Spleen (tissue), 11 donors: ENCODE results near the gene SYNPR. TPM values are rescaled to one million over a fixed set of nuclear protein-coding genes. Genes with fewer than 3 reads are reported as not detected.

Source experiments
- DNase-seq: peaks from one replicate; pipeline ENCODE4 v3.0.0-alpha.2; 2020
- H3K27ac ChIP-seq, 8 donors: fragments of 200-600 bp; sonication (generic) in 7 of 8; 1 replicate in 4 of 8; 2 replicates in 4 of 8; pipeline versions ENCODE4 v1.5.0 to v1.8.0; 2016 to 2021; ENCODE audit warnings: inconsistent platforms in 4 of 8, mild to moderate bottlenecking in 4 of 8, moderate library complexity in 1 of 8
- H3K27me3 ChIP-seq, 7 donors: fragments of 200-600 bp; sonication (generic) in 6 of 7; replicated peaks in 1 of 7; 1 replicate in 4 of 7; 2 replicates in 3 of 7; pipeline versions ENCODE4 v1.5.0 to v1.8.0; 2016 to 2021; ENCODE audit warnings: inconsistent platforms in 3 of 7, mild to moderate bottlenecking in 1 of 7
- H3K36me3 ChIP-seq, 6 donors: fragments of 200-600 bp; sonication (generic) in 5 of 6; 1 replicate in 4 of 6; 2 replicates in 2 of 6; pipeline versions ENCODE4 v1.5.0 to v1.8.0; 2016 to 2021; ENCODE audit warnings: inconsistent platforms in 2 of 6
- H3K4me1 ChIP-seq, 6 donors: fragments of 200-600 bp; sonication (generic) in 5 of 6; 1 replicate in 3 of 6; 2 replicates in 3 of 6; pipeline versions ENCODE4 v1.5.0 to v1.8.0; 2016 to 2021; ENCODE audit warnings: inconsistent platforms in 3 of 6
- H3K4me3 ChIP-seq, 8 donors: fragments of 200-600 bp; sonication (generic) in 7 of 8; 1 replicate in 4 of 8; 2 replicates in 4 of 8; pipeline versions ENCODE4 v1.5.0 to v1.8.0; 2016 to 2021; ENCODE audit warnings: inconsistent platforms in 4 of 8, mild to moderate bottlenecking in 4 of 8, moderate library complexity in 2 of 8
- H3K9me3 ChIP-seq, 8 donors: fragments of 200-600 bp; sonication (generic) in 7 of 8; 1 replicate in 4 of 8; 2 replicates in 4 of 8; pipeline versions ENCODE4 v1.5.0 to v1.8.0; 2016 to 2021; ENCODE audit warnings: inconsistent platforms in 4 of 8
- CTCF ChIP-seq, 11 experiments: fragments of 200-600 bp in 7 of 11; fragments of 450-650 bp in 4 of 11; sonication (generic) in 4 of 11; IDR thresholded peaks in 8 of 11; conservative IDR thresholded peaks in 3 of 11; 1 replicate in 7 of 11; 2 replicates in 4 of 11; pipeline versions ENCODE4 v1.4.0 to v1.8.0; 2016 to 2021; ENCODE audit warnings: antibody characterized with exemption in 11 of 11, inconsistent platforms in 4 of 11, mild to moderate bottlenecking in 1 of 11
- POLR2A ChIP-seq, 3 donors: fragments of 450-650 bp; IDR thresholded peaks; one replicate each; pipeline ENCODE4 v1.5.1; 2017; ENCODE audit warnings: antibody characterized with exemption in 3 of 3, mild to moderate bottlenecking in 1 of 3
- POLR2AphosphoS5 ChIP-seq, 3 donors: sonication (generic); formaldehyde crosslinking; IDR thresholded peaks; one replicate each; pipeline ENCODE4 v1.5.1; 2017; ENCODE audit warnings: antibody characterized with exemption in 3 of 3
- WGBS, 5 donors: extraction: QIAGEN DNeasy Blood & Tissue Kit in 3 of 5; methylation state at CpG; one replicate each; pipeline versions ENCODE4 v1.1.5 to v1.1.7; 2013 to 2018; 5-methylcytosine and 5-hydroxymethylcytosine counted together
- intact Hi-C: fragments of 100-400 bp; cut with DNase I; formaldehyde crosslinking; loops from one replicate; pipeline ENCODE4 v1.15.0; 2023; ENCODE audit warnings: low total_unique reads
- polyA plus RNA-seq, 3 donors: library from polyadenylated mRNA; stranded (reverse); fragments of 200-250 nt; gene quantifications; one replicate each; pipeline ENCODE4 v1.2.1, GENCODE V29; 2013
- total RNA-seq, 7 donors: library from RNA; depleted of rRNA in 3 of 7; stranded (reverse); fragments of >200 nt in 3 of 7; fragmentation: NEBNext Ultra II Directional in 4 of 7; extraction: Animal tissue kit (Norgen Biotek cat#: 25700) in 4 of 7; gene quantifications; one replicate each; pipeline versions ENCODE4 v1.1.0 to v1.2.1, GENCODE V29; 2016 to 2021
- donor health status: healthy with polysubstance abuse.
- donor health status: DM: no; HTN: no; CAD: no; lungs with moderate emphysema.
- donor health status: DM: no; HTN: no; CAD: no.
- donor health status: Bipolar disorder and iron deficiency.
- donor health status: healthy.
- donor health status: DM: no; HTN: no; CAD: no.
- donor health status: DM: yes; HTN: yes; CAD: no.

The SYNPR gene
- total and polyA plus RNA-seq, 10 donors = not detected

DNA sequence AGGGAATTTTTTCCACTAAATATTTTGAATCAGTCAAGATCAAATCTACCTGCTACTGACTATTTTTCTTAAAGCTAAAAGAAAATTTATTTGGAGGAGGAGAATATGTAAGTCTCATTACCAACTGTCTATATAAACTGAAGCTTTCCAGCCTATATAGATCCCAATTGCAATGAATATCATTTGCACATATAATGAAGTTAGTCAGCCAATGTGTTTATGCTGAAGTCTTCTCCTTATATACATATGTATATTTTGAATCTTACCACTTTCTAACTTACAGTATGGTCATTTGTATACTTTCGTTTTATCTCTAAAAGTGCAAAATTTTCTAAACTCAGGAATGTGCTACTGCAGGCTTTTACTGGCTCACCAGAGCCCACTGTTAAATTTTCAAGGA, 136.5 kb downstream of the SYNPR start:
- Histone ChIP-seq H3K9me3 (no peaks in the 10 kb centered on the region), H3K4me1 (no peaks in the 10 kb centered on the region), H3K36me3 (no peaks in the 10 kb centered on the region), H3K27ac (no peak overlapping the region), H3K27me3 (no peaks in the 10 kb centered on the region), H3K4me3 (no peak overlapping the region)
- TF ChIP-seq POLR2A (IDR thresholded peaks at IDR 0.05) (no peak), CTCF (IDR thresholded peaks at IDR 0.05 in 8 of 11, conservative IDR thresholded peaks at IDR 0.05 in 3 of 11) (no peak), POLR2AphosphoS5 (IDR thresholded peaks at IDR 0.05) (no peak)
- WGBS, 5 donors = 54 to 78% (median 63%) methylated on average over 1 of the region's 1 CpG
- DNase-seq = no peak
- intact Hi-C loops = no loop called here

GRCh38 chr3:63429905-63430304, 151.8 kb downstream of the SYNPR start:
- DNase-seq = no peak
- H3K4me3 ChIP-seq = no peak overlapping the region
- H3K4me1 ChIP-seq = no peaks in the 10 kb centered on the region
- no peaks in the 10 kb centered on the region for H3K9me3 ChIP-seq
- 57 to 71% (median 69%) methylated on average over 2 of the region's 2 CpGs for WGBS, 5 donors
- intact Hi-C loops = no loop called here
- TF ChIP-seq POLR2AphosphoS5 (IDR thresholded peaks at IDR 0.05) (no peak), POLR2A (IDR thresholded peaks at IDR 0.05) (no peak), CTCF (IDR thresholded peaks at IDR 0.05 in 8 of 11, conservative IDR thresholded peaks at IDR 0.05 in 3 of 11) (no peak)
- no peak overlapping the region for H3K27ac ChIP-seq
- H3K36me3 ChIP-seq = no peaks in the 10 kb centered on the region
- no peaks in the 10 kb centered on the region for H3K27me3 ChIP-seq

- no peaks in the 10 kb centered on the region for H3K9me3 ChIP-seq
- no peak overlapping the region for H3K4me3 ChIP-seq
- TF ChIP-seq CTCF (IDR thresholded peaks at IDR 0.05 in 8 of 11, conservative IDR thresholded peaks at IDR 0.05 in 3 of 11) = no peak
- TF ChIP-seq POLR2A (IDR thresholded peaks at IDR 0.05) = no peak
- TF ChIP-seq POLR2AphosphoS5 (IDR thresholded peaks at IDR 0.05) = no peak
- no peak overlapping the region for H3K27ac ChIP-seq
- no peaks in the 10 kb centered on the region for H3K27me3 ChIP-seq
- H3K4me1 ChIP-seq = no peaks in the 10 kb centered on the region
- H3K36me3 ChIP-seq = no peaks in the 10 kb centered on the region
- intact Hi-C loops = no loop called here
- DNase-seq = no peak
Observed at GRCh38 chr3:63430875-63431274, 152.8 kb downstream of the SYNPR start.

- Histone ChIP-seq H3K27ac (no peak overlapping the region), H3K4me3 (no peak overlapping the region), H3K4me1 (no peaks in the 10 kb centered on the region), H3K9me3 (no peaks in the 10 kb centered on the region), H3K36me3 (no peaks in the 10 kb centered on the region), H3K27me3 (no peaks in the 10 kb centered on the region)
- TF ChIP-seq CTCF (IDR thresholded peaks at IDR 0.05 in 8 of 11, conservative IDR thresholded peaks at IDR 0.05 in 3 of 11) = no peak
- no peak for TF ChIP-seq POLR2A (IDR thresholded peaks at IDR 0.05)
- no peak for TF ChIP-seq POLR2AphosphoS5 (IDR thresholded peaks at IDR 0.05)
- intact Hi-C loops = no loop called here
- 70 to 95% (median 86%) methylated on average over 2 of the region's 2 CpGs for WGBS, 5 donors
- DNase-seq = no peak
Observed at GRCh38 chr3:63437858-63438257, 159.8 kb downstream of the SYNPR start.
